ENCODE results near the gene PROX2.

GRCh38 chr14:74891870-74892269 is 15.9 kb upstream of the PROX2 start:
- TF ChIP-seq CTCF (IDR thresholded peaks at IDR 0.05) (no peak), ZFX (IDR thresholded peaks at IDR 0.05; ENCODE audit: borderline replicate concordance) (no peak)
